Omental fat pad (tissue), 4 donors: Measurements from ENCODE around the gene PIK3C2B. TPM values are rescaled to one million over a fixed set of nuclear protein-coding genes. Genes with fewer than 3 reads are reported as not detected.

Source experiments
- ATAC-seq: fragments of 150-250 bp; one replicate; pipeline ENCODE4 v1.9.1; 2016; ENCODE audit warnings: mild to moderate bottlenecking, moderate library complexity; ENCODE audit not compliant: low FRiP score
- DNase-seq: peaks from one replicate; pipeline ENCODE4 v3.0.0-alpha.2; 2019; ENCODE audit warnings: low spot score
- CTCF ChIP-seq, 3 donors: fragments of 450-650 bp; IDR thresholded peaks; one replicate each; pipeline ENCODE4 v1.5.1; 2016 to 2017; ENCODE audit warnings: antibody characterized with exemption in 3 of 3, mild to moderate bottlenecking in 3 of 3, moderate library complexity in 2 of 3
- total RNA-seq, 4 donors: library from RNA; depleted of rRNA; stranded (reverse); fragments of >200 nt; gene quantifications; one replicate each; pipeline ENCODE4 v1.1.0, GENCODE V29; 2016

Gene PIK3C2B
- total RNA-seq, 4 donors from 2014 or later: 17.2 to 42.4 (median 31.6) TPM

DNA sequence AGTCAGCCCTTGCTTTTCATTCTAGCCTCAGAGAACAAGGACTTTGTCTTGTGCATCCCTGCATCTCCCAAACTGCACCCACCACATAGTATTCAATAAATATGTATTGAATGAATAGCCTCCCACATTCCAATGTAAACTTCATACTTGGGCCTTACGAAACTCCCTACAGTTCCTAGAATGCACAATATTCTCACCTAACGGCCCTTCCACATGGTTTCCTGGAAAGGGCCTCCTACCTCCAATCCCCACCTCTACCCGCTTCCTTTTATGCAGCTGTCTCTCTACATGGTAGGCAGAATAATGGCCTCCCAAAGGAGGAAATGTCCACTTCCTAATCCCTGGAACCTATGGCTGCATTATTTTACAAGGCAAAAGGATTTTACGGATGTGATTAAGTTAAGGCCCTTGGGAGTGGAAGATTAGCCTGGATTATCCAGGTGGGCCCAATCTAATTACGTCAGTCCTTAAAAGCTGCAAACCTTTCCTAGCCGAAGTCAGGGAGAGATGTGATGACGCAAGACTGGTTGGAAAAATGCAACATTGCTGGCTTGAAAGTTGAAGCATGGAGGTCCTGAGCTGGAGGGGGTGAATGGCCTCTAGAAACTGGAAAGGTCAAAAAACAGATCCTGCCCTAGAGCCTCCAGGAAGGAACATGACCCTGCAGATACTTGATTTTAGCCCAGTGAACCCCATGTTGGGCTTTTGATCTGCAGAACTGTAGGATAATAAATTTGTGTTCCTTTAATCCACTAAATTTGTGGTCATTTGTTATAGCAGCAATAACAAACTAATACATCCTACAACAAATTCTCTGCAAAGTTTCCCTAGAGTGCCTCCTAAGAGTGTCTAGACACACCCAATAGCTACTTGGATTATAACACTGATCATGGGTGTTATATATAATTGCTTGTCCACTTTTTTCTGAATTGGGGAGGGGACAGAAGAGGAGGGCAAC is 5.2 kb upstream of the PIK3C2B start:
- ATAC-seq: no peak

GRCh38 chr1:204498981-204499380 is 4.4 kb upstream of the PIK3C2B start:
- no peak for DNase-seq
- no peak for ATAC-seq
- no peak for TF ChIP-seq CTCF (IDR thresholded peaks at IDR 0.05)

More for the DNA sequence above, 5.2 kb upstream of the PIK3C2B start:
- DNase-seq: no peak
- no peak for TF ChIP-seq CTCF (IDR thresholded peaks at IDR 0.05)

- no peak for TF ChIP-seq CTCF (IDR thresholded peaks at IDR 0.05)
- no peak for ATAC-seq
Measured at GRCh38 chr1:204495777-204496176, 1.2 kb upstream of the PIK3C2B start.

DNA sequence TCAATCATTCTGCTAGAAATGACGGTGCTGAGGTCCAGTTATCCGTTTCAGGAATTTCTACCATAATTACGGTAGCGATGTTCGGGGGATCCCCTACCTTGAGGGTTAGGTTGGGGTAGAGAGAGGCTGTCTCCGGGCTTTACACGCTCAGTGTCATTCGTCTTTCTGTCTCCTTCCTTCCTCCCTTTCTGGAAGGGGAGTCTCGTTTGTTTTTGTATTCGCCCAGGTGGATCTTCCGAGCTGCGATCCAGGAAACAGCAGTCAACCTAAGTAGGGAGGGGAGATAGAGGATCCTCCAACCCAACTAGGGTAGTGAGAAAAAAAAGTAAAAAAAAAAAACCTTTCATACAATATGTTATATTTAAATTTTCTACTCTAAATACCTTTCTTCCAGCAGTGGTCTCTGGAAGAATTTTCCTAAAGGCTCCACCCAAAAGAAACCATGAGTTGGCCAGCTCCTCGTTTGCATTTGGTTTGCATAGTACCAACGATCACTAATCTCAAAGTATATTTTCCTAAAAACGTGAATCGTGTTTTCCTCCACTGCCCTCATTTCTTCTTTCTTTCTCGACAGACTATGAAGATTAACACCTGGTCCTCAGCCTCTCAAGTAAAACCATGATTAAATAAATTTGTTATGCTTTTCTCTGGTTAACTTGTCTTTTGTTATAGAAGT is 611 bp upstream of the PIK3C2B start:
- no peak for TF ChIP-seq CTCF (IDR thresholded peaks at IDR 0.05)
- DNase-seq (no peak), ATAC-seq (peak; percentile 9)

More at GRCh38 chr1:204495777-204496176, 1.2 kb upstream of the PIK3C2B start:
- DNase-seq: no peak

DNA sequence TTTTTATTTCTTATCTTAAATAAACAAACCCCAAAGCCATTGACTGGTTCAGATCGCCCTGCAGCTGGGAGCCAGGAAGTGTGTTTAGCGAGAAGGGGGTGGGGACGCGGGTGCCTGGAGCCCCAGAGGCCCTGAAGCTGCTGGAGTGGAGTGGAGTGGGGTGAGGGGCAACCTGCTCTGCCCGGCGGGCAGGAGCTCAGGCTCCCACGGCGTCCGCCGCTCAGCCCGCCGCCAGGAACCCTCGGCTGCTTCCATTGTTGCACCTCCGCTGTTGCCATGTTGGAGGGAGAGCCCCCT is 673 bp downstream of the PIK3C2B start:
- peak; percentile 34 for ATAC-seq
- TF ChIP-seq CTCF (IDR thresholded peaks at IDR 0.05): no peak
- no peak for DNase-seq

GRCh38 chr1:204493145-204493983 is 1.2 kb downstream of the PIK3C2B start:
- ATAC-seq (peak; percentile 50), DNase-seq (no peak)
- TF ChIP-seq CTCF (IDR thresholded peaks at IDR 0.05): no peak
